ENCODE measurements around the gene CFAP20DC.

Gene CFAP20DC

DNA sequence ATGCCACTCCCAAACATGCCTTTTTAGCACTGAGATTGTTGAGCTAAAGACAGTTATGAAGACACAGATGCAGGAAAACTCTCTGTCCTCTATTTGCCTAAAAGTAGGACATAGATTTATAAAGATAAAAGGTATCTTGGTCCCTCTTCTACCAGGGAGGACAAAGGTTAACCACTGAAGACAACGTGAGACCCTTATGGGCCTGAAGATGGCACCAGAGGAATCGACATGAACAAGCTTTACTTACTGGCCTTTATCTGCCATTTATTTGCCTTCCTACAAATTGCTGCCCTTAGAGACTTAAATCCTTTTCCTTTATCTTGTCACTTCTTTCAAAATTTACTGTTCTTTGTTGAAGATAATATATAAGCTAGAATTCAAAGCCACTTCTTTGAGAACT lies 273.6 kb downstream of the CFAP20DC start:
- no peak for DNase-seq
- Mint-ChIP-seq H3K4me1 (no peaks in the 10 kb centered on the region), H3K27me3 (no peaks in the 10 kb centered on the region), H3K36me3 (no peaks in the 10 kb centered on the region), H3K4me3 (no peak overlapping the region), H3K9me3 (peaks cover 18% of the 10 kb centered on the region), H3K27ac (no peak overlapping the region)
- CTCF ChIA-PET = no interaction called here

DNA sequence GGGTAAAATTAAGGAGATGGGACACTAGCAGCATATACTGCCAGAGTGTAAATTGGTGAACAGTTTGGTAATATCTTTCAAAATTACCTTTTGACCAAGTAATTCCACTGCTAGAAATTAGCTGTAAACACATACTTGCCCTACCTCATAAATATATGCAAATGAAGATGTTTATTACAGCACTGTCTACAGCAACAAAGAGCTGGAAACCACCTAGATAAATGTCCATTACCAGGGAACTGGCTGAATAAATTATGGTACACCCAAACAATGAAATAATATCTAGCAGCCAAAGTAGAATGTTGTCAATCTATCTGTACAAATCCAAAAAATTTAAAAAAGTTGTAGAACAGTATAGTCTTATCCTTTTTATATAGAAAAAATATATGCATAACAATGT lies 277.4 kb downstream of the CFAP20DC start:
- Mint-ChIP-seq H3K36me3 (no peaks in the 10 kb centered on the region), H3K27ac (no peak overlapping the region), H3K27me3 (no peaks in the 10 kb centered on the region), H3K4me3 (no peak overlapping the region), H3K4me1 (no peaks in the 10 kb centered on the region), H3K9me3 (no peaks in the 10 kb centered on the region)
- CTCF ChIA-PET = no interaction called here
- DNase-seq = no peak

DNA sequence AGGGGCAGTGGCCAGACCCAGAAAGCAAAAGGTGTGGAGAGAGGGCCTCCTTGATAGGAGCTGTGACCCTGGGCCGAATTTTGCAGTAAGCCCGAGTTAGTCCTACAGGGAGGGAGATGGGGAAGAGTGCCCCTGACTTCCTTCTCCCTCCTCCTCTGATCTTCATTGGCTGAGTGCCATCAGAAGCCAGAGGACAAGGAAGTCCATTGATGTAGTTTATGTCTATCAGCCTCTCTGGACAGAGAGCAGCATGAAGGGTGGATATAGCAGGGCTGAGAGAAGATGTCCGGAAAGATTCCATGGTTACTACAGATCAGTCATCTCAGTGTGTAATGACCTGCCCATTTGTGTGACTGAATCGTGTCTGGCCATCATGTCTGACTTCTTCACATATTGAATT lies 280.8 kb downstream of the CFAP20DC start:
- no peaks in the 10 kb centered on the region for H3K27me3 Mint-ChIP-seq
- H3K4me3 Mint-ChIP-seq = no peak overlapping the region
- H3K36me3 Mint-ChIP-seq = no peaks in the 10 kb centered on the region
- CTCF ChIA-PET = no interaction called here
- no peaks in the 10 kb centered on the region for H3K4me1 Mint-ChIP-seq
- no peak overlapping the region for H3K27ac Mint-ChIP-seq
- DNase-seq = no peak
- no peaks in the 10 kb centered on the region for H3K9me3 Mint-ChIP-seq

DNA sequence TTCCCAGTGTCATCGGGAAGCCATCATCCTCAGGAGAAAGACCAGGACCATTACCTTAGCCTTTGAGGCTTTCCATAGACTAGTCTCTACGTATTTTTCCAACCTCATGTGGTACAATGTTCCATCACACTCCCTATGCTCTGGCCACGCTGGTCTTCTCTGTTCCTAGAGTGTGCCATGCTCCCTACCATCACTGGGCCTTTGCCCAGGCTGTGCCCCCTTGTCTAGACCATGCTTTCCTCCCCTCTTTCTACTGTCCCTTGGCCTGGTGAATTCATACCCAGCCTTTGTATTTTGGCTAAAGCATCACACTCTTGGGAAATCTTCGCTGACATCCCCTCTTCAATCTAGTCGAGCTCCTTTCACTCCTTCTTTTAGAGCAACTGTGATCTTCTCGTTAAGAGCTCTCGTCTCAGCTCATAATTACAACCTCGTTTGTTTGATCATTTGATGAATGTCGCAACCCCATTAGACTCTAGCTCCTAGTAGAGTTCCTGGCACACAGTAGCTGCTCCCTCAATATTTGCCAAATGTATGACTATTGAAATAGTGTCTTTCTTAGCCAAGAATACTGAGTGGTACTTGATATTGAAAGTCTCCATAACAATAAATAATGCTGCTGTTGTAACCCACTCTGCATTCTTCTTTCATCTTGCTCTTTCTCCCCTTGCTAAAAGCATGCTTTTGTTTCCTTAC lies 283.1 kb downstream of the CFAP20DC start:
- Mint-ChIP-seq H3K4me1 (no peaks in the 10 kb centered on the region), H3K27ac (no peak overlapping the region)

DNA sequence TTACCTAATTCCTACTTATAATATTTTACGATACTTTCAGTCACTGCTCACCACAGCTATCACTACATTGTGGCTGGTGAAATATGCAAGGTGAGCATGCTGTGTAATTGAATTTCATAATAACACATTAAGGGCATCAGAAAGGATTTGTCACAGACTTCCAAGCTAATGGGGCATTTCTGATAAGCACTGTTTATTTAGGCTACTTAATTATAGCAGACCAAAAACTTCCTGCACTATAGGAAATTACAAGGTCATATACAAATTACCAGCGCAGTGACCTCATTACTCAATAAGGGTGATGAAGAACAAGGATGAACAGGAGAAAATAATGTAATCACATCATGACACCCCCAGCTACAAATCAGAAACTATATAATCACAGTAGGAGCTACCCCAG lies 294.7 kb downstream of the CFAP20DC start:
- Mint-ChIP-seq H3K4me3 (no peak overlapping the region), H3K4me1 (no peaks in the 10 kb centered on the region)
- CTCF ChIA-PET = no interaction called here

More for the DNA sequence above, 283.1 kb downstream of the CFAP20DC start:
- no peaks in the 10 kb centered on the region for H3K27me3 Mint-ChIP-seq
- no peak for DNase-seq
- no peak overlapping the region for H3K4me3 Mint-ChIP-seq
- no peaks in the 10 kb centered on the region for H3K36me3 Mint-ChIP-seq
- no peaks in the 10 kb centered on the region for H3K9me3 Mint-ChIP-seq
- CTCF ChIA-PET = no interaction called here

DNA sequence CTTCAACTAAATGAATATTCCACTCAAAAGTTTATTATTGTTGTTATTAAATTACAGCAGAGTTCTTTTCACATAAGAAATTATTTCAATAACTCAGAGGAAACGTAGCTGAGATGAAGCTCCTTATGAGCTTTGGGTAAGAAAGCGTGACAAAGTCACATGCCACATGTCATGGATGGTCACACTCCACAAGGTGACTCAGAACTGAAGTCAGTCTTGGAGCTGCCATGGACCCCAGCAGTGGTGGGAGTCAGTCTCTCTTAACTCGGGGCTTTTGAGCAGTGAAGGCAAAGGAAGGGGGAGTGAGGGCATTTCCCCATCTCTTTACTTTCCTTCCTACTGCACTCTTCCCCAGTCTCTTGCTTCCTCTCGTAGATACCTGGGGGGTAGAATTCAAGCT lies 295.8 kb downstream of the CFAP20DC start:
- no peaks in the 10 kb centered on the region for H3K9me3 Mint-ChIP-seq
- CTCF ChIA-PET = no interaction called here
- H3K4me3 Mint-ChIP-seq = no peak overlapping the region
- peaks cover 3% of the 10 kb centered on the region for H3K27me3 Mint-ChIP-seq
- no peak for DNase-seq
- H3K4me1 Mint-ChIP-seq = no peaks in the 10 kb centered on the region
- no peak overlapping the region for H3K27ac Mint-ChIP-seq
- H3K36me3 Mint-ChIP-seq = no peaks in the 10 kb centered on the region

More for the DNA sequence above, 294.7 kb downstream of the CFAP20DC start:
- H3K27me3 Mint-ChIP-seq = peaks cover 3% of the 10 kb centered on the region
- H3K9me3 Mint-ChIP-seq = no peaks in the 10 kb centered on the region
- H3K27ac Mint-ChIP-seq = no peak overlapping the region
- DNase-seq = no peak
- no peaks in the 10 kb centered on the region for H3K36me3 Mint-ChIP-seq

DNA sequence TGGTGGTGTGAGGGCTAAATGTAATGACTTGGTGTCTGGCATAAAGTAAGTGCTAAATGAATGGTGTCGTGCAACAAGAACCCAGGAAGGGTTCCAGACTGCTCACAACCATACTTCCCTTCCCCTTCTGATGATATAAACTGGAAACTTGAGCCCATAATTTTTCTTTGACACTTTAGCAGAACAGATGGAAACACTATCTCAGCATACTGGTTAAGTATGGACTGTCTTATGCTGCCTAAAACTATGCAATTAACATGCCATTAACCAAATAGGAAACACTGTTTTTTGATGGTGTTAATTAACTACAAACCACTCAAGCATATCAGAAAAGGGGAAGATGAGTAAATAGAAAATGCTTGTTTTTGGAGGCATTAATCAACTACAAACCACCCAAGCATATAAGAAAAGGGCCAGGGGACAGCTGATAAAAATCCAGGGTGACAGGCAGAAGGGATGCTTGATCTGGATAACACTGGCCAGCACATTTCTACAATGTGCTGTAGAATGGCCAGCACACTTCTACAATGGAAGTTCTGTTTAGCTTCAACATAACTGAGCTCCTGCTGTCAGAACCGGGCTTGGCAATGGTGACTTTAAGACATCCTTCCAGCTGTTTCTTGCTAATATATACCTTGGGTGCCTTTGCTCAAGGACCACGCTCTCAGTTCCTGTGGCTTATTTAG lies 297.8 kb downstream of the CFAP20DC start:
- peaks cover 3% of the 10 kb centered on the region for H3K27me3 Mint-ChIP-seq
- DNase-seq = no peak
- CTCF ChIA-PET = no interaction called here
- no peaks in the 10 kb centered on the region for H3K36me3 Mint-ChIP-seq
- H3K4me1 Mint-ChIP-seq = no peaks in the 10 kb centered on the region
- H3K9me3 Mint-ChIP-seq = no peaks in the 10 kb centered on the region
- H3K27ac Mint-ChIP-seq = no peak overlapping the region
- H3K4me3 Mint-ChIP-seq = no peak overlapping the region

DNA sequence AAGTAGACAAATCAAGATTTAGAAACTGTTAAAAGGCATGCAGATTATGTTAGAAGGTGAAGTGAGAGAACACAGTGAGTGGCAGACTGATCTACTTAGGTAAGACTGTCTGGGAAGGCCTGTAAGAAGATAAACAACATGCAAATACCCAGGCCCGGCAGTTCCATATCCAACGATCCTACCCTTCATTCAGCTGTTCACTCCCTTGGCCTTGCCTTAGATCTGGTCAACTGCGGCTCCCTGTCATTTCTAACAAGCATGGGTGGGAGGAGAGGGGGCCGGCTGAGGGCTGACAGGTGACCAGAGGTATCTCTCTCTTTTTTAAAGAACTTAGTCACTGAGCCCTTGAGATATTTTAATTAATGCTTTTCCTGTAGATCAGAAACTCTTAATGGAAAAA lies 298.6 kb downstream of the CFAP20DC start:
- Mint-ChIP-seq H3K4me1 (no peaks in the 10 kb centered on the region), H3K36me3 (no peaks in the 10 kb centered on the region), H3K27ac (no peak overlapping the region), H3K4me3 (no peak overlapping the region), H3K27me3 (peaks cover 3% of the 10 kb centered on the region), H3K9me3 (no peaks in the 10 kb centered on the region)
- DNase-seq = no peak
- CTCF ChIA-PET = no interaction called here

DNA sequence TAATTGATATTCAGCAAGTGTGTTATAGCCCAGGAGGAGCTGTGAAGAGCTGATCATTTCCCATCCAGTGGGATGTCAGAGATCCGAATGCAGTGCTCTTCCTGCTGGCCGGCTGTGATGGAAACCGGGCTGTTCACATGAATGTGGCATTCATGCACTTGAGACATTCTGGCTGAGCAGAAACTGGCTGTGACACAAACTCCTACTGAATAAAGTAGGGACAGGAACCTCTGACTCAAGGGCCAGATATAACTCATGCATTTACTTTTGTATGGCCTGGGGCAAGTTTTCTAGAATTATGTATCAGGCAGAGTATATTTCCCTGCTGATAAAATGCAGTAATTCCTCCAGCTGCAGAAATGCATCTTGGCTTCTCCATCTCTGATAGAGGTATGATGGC lies 299.9 kb downstream of the CFAP20DC start:
- Mint-ChIP-seq H3K4me3 (no peak overlapping the region), H3K4me1 (no peaks in the 10 kb centered on the region), H3K36me3 (no peaks in the 10 kb centered on the region), H3K27ac (no peak overlapping the region), H3K9me3 (no peaks in the 10 kb centered on the region), H3K27me3 (peaks cover 3% of the 10 kb centered on the region)
- DNase-seq = no peak
- CTCF ChIA-PET = no interaction called here

DNA sequence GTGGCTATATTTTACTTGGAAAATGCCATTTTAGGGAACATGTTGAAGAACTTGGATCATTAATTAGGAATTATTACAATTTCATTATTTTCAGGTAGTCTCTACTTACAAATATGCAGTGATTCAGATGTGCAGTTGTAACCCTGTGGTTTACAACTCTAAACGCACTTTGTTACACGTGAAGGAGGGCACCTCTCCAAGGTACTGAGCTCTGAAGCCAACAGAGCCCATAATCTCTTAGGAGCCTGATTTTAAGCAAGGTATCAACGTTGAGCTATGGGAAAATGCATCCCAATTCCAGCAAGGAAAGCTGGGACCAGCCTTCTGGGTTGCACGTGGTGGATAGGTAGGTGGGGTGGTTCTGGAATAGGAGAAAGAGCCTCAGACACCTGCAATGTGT lies 301.8 kb downstream of the CFAP20DC start:
- CTCF ChIA-PET = no interaction called here
- Mint-ChIP-seq H3K9me3 (no peaks in the 10 kb centered on the region), H3K27ac (no peak overlapping the region), H3K27me3 (peaks cover 7% of the 10 kb centered on the region), H3K4me1 (no peaks in the 10 kb centered on the region), H3K4me3 (no peak overlapping the region), H3K36me3 (no peaks in the 10 kb centered on the region)
- DNase-seq = no peak

DNA sequence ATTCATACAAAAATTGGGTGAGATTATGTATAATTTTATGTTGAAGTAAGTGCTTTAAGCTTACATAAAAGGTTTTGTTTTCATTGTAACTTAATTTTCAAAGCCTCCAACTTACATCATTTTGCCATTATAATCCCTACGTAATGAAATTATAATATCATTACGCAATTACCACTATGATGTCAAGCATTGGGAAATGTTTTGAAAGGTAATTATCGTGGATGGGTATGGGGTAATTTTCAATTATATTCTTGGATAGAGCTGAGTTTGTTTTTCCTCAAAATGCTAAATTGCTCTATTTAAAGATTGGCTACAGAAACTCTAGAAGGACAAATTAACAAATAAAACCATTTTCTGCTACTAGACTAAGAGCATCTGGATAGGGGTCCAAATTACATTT lies 303.1 kb downstream of the CFAP20DC start:
- Mint-ChIP-seq H3K4me1 (no peaks in the 10 kb centered on the region), H3K36me3 (no peaks in the 10 kb centered on the region), H3K27ac (no peak overlapping the region), H3K9me3 (no peaks in the 10 kb centered on the region), H3K4me3 (no peak overlapping the region), H3K27me3 (peaks cover 7% of the 10 kb centered on the region)
- no peak for DNase-seq
- CTCF ChIA-PET = no interaction called here

DNA sequence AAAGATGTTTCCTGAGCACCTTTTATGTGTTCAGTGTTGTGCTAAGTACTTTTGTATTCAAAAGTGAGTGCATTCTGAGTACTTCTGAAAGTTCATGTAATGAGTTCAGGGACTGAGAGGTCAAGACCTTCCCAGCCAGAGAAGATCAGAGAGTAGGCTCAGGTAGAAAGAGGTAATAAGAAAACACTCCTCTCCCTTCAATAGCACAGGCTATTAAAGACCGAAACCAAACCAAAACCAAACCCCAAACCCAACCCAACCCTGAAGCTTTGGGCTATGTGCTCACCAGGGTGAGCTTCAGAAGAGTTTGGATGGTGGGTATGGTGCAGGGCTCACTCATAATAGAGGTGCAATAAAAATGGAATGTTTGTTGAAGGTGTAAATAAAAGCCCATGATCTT lies 306.5 kb downstream of the CFAP20DC start:
- H3K4me3 Mint-ChIP-seq = no peak overlapping the region
- H3K27me3 Mint-ChIP-seq = peaks cover 10% of the 10 kb centered on the region
- no peaks in the 10 kb centered on the region for H3K9me3 Mint-ChIP-seq
- H3K36me3 Mint-ChIP-seq = no peaks in the 10 kb centered on the region
- DNase-seq = no peak
- no peak overlapping the region for H3K27ac Mint-ChIP-seq
- no peaks in the 10 kb centered on the region for H3K4me1 Mint-ChIP-seq
- CTCF ChIA-PET = no interaction called here

DNA sequence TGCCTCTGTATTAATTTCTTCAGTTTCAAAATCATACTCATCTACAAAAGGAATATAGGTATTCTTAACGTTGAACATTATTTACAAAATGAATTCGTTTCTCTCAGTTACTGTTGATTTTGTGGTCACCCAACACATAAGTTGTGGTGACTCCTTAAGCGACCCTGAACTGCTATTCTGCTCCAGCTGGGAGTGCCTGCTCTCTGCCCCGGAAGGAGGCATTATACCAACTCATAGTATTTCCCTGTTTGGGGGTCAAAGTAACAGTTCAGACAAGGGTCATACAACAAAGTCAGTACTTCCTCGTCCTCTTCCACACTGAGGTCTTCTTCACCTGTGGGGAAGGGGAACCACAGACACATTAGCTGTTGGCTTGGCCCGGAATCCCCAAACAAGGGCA lies 307.6 kb downstream of the CFAP20DC start:
- CTCF ChIA-PET = no interaction called here
- Mint-ChIP-seq H3K4me3 (no peak overlapping the region), H3K27me3 (peaks cover 13% of the 10 kb centered on the region), H3K27ac (no peak overlapping the region), H3K4me1 (no peaks in the 10 kb centered on the region), H3K36me3 (no peaks in the 10 kb centered on the region), H3K9me3 (no peaks in the 10 kb centered on the region)
- DNase-seq = no peak

DNA sequence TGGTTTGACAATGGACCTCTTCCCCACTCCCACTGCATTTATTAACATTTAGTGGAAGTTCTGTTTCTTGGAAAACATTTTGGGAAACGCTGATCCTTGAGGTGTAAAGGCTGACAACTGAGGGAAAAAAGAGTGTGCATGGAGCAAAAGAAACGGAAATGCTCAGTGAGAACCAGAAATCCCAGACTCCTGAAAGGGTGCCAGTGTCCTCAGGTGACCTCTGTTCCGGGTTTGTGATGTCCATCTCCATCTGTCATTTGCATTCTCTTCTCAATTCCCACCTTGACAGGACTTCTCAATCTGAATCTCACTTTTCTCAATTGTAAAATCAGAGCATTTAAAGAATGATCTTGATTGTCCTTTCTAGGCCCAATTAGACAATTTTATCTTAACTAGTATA lies 312.2 kb downstream of the CFAP20DC start:
- no peaks in the 10 kb centered on the region for H3K9me3 Mint-ChIP-seq
- DNase-seq = no peak
- no peak overlapping the region for H3K27ac Mint-ChIP-seq
- no peaks in the 10 kb centered on the region for H3K36me3 Mint-ChIP-seq
- CTCF ChIA-PET = no interaction called here
- no peaks in the 10 kb centered on the region for H3K4me1 Mint-ChIP-seq
- peaks cover 6% of the 10 kb centered on the region for H3K27me3 Mint-ChIP-seq
- H3K4me3 Mint-ChIP-seq = no peak overlapping the region

DNA sequence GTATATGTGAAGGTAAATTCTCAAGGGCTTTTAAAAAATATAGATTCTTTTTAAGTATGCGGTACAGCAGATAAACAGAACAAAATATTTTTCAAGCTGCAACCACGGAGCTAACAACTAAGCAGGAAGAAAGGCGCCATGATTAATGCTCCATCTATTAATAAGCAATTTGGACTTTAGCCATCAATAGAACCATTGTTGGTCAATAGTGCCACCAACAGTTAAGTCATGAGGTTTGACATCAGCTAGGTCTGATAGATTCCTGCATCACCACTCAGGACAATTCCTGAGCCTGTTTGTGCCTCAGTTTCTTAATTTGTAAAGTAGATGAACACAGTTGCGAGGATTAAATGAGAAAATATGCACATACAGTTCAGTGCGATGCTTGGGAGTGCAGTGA lies 318.2 kb downstream of the CFAP20DC start:
- no peak overlapping the region for H3K4me3 Mint-ChIP-seq
- no peak for DNase-seq
- no peaks in the 10 kb centered on the region for H3K36me3 Mint-ChIP-seq
- H3K27ac Mint-ChIP-seq = no peak overlapping the region
- H3K9me3 Mint-ChIP-seq = no peaks in the 10 kb centered on the region
- no peaks in the 10 kb centered on the region for H3K4me1 Mint-ChIP-seq
- no peaks in the 10 kb centered on the region for H3K27me3 Mint-ChIP-seq
- CTCF ChIA-PET = no interaction called here

Data from activated naive CD4-positive, alpha-beta T cell treated with anti-CD3 and anti-CD28 coated beads, Interleukin-2, amount 10 ng/mL, durations not matched to agents 7 days and 5 days (primary cell).